Liver (tissue), 3 donors: ENCODE results near the gene SLC26A4.

Experiments
- ATF3 ChIP-seq: IDR thresholded peaks from 2 replicates; pipeline ENCODE4 v1.6.1; 2016; ENCODE audit warnings: antibody characterized with exemption
- CTCF ChIP-seq: fragments of 150-350 bp; IDR thresholded peaks from 2 replicates; pipeline ENCODE4 v1.5.1; 2017; ENCODE audit warnings: improper control_type of control experiment, low read depth, low read length; ENCODE audit not compliant: missing input control
- EGR1 ChIP-seq, 2 donors: IDR thresholded peaks; 2 replicates each; pipeline ENCODE4 v1.6.1; 2016 to 2018; ENCODE audit warnings: antibody characterized with exemption in 2 of 2, low read depth in 2 of 2
- FOXA1 ChIP-seq: IDR thresholded peaks from 2 replicates; pipeline ENCODE4 v1.6.1; 2016; ENCODE audit warnings: antibody characterized with exemption
- JUND ChIP-seq, 2 donors: IDR thresholded peaks; 2 replicates each; pipeline ENCODE4 v1.6.1; 2016; ENCODE audit warnings: antibody characterized with exemption in 2 of 2
- NR2F2 ChIP-seq: IDR thresholded peaks from 2 replicates; pipeline ENCODE4 v1.6.1; 2016; ENCODE audit warnings: antibody characterized with exemption
- RAD21 ChIP-seq, 2 donors: IDR thresholded peaks; 2 replicates each; pipeline ENCODE4 v1.6.1; 2016; ENCODE audit warnings: antibody characterized with exemption in 2 of 2, mild to moderate bottlenecking in 2 of 2
- REST ChIP-seq: IDR thresholded peaks from 2 replicates; pipeline ENCODE4 v1.6.1; 2016; ENCODE audit warnings: antibody characterized with exemption, mild to moderate bottlenecking
- SP1 ChIP-seq: IDR thresholded peaks from 2 replicates; pipeline ENCODE4 v1.6.1; 2018; ENCODE audit warnings: antibody characterized with exemption, mild to moderate bottlenecking
- TAF1 ChIP-seq: conservative IDR thresholded peaks from 2 replicates; pipeline ENCODE4 v1.6.1; 2016; ENCODE audit warnings: antibody characterized with exemption, mild to moderate bottlenecking
- YY1 ChIP-seq: IDR thresholded peaks from 2 replicates; pipeline ENCODE4 v1.6.1; 2016; ENCODE audit warnings: antibody characterized with exemption, mild to moderate bottlenecking
- ZBTB33 ChIP-seq: IDR thresholded peaks from 2 replicates; pipeline ENCODE4 v1.6.1; 2016; ENCODE audit warnings: antibody characterized with exemption
- donor health status: healthy.
- donor health status: healthy.

GRCh38 chr7:107703872-107704271 lies 43.2 kb downstream of the SLC26A4 start:
- TF ChIP-seq REST, result no peak
- TF ChIP-seq CTCF, result no peak
- TF ChIP-seq NR2F2, result no peak
- TF ChIP-seq TAF1, result no peak
- no peak for TF ChIP-seq ZBTB33
- TF ChIP-seq RAD21 (IDR thresholded peaks at IDR 0.05), result no peak
- no peak for TF ChIP-seq EGR1 (IDR thresholded peaks at IDR 0.05; ENCODE audit: low read depth in 2 of 2)
- TF ChIP-seq FOXA1, result no peak
- no peak for TF ChIP-seq YY1
- no peak for TF ChIP-seq SP1
- no peak for TF ChIP-seq ATF3
- no peak for TF ChIP-seq JUND (IDR thresholded peaks at IDR 0.05)
